Measurements from ENCODE around the gene GOLGA6L10.
"Not testable (repeated sequence)": the region's sequence is repeated elsewhere in the genome, so short reads cannot be mapped to it uniquely, and the experiment has no call there.

GOLGA6L10 gene

DNA sequence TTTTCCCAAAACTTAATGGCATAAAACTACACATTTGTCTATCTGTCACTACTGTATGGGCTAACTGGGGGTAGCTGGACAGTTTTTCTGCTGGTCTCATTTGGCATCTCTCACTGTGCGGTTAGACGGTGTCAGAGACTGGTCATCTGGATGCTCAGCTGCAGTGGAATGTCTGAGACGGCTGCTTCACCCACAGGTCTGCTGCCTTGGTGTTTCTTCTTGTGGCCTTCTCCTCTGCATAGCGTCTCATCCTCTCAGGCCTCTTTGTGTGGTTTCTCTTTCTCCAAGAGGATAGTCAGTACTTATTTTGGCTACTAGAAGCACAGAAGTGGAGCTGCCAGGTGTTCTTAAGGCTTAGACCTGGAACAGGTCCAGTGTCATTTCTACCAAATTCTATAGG, 44.4 kb upstream of the GOLGA6L10 start:
- Histone ChIP-seq H3K9me3 (ENCODE audit: insufficient read depth, low read length, severe bottlenecking) (no peaks in the 10 kb centered on the region), H3K4me3 (ENCODE audit: low read depth in 1 of 2, low read length in 2 of 2) (no peak overlapping the region), H3K79me2 (ENCODE audit: insufficient read depth, low read length) (no peaks in the 10 kb centered on the region), H2AFZ (ENCODE audit: low read depth, low read length) (no peak overlapping the region), H3K4me2 (ENCODE audit: insufficient read depth, low read length) (no peak overlapping the region), H3K27ac (ENCODE audit: low read length) (no peak overlapping the region), H4K20me1 (ENCODE audit: insufficient read depth, low read length) (no peaks in the 10 kb centered on the region), H3K9ac (ENCODE audit: low read depth, low read length) (no peak overlapping the region), H3K4me1 (ENCODE audit: insufficient read depth, low read length) (no peaks in the 10 kb centered on the region), H3K27me3 (ENCODE audit: insufficient read depth, low read length, poor library complexity) (no peaks in the 10 kb centered on the region), H3K36me3 (ENCODE audit: insufficient read depth, low read length) (no peaks in the 10 kb centered on the region)
- DNase-seq (no peak), ATAC-seq (ENCODE audit: insufficient read depth, low read depth) (no peak)
- TF ChIP-seq, protein P1, sequence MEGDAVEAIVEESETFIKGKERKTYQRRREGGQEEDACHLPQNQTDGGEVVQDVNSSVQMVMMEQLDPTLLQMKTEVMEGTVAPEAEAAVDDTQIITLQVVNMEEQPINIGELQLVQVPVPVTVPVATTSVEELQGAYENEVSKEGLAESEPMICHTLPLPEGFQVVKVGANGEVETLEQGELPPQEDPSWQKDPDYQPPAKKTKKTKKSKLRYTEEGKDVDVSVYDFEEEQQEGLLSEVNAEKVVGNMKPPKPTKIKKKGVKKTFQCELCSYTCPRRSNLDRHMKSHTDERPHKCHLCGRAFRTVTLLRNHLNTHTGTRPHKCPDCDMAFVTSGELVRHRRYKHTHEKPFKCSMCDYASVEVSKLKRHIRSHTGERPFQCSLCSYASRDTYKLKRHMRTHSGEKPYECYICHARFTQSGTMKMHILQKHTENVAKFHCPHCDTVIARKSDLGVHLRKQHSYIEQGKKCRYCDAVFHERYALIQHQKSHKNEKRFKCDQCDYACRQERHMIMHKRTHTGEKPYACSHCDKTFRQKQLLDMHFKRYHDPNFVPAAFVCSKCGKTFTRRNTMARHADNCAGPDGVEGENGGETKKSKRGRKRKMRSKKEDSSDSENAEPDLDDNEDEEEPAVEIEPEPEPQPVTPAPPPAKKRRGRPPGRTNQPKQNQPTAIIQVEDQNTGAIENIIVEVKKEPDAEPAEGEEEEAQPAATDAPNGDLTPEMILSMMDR (IDR thresholded peaks at IDR 0.05; ENCODE audit: borderline replicate concordance, extremely low read depth, low read length, poor library complexity, severe bottlenecking) = no peak
- no peak for TF ChIP-seq EZH2 (IDR thresholded peaks at IDR 0.05; ENCODE audit: borderline replicate concordance, low read depth, low read length, severe bottlenecking)

DNA sequence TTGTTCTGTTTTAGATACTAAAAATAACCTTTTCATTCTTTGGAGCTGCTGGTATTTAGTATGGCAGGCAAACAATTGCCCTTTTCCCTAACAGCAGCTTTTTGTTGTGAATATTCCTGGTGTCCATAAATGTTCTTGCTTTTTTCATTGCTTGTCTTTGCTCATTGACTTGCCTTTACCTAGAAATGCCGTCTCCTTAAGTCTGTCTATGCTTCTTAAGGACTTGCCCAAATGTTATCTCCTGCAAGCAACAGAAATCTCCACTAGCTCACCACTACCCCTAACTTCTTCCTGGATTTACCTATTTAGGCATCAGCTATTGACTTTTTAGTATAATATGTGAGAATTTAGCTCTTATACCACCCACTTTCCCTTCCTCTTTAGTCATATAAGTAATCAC, 42.8 kb upstream of the GOLGA6L10 start:
- ATAC-seq (ENCODE audit: insufficient read depth, low read depth); H3K9me3 ChIP-seq (ENCODE audit: insufficient read depth, low read length, severe bottlenecking); DNase-seq; H3K9ac ChIP-seq (ENCODE audit: low read depth, low read length); H2AFZ ChIP-seq (ENCODE audit: low read depth, low read length); H3K4me2 ChIP-seq (ENCODE audit: insufficient read depth, low read length); H3K27ac ChIP-seq (ENCODE audit: low read length); H3K27me3 ChIP-seq (ENCODE audit: insufficient read depth, low read length, poor library complexity); H3K36me3 ChIP-seq (ENCODE audit: insufficient read depth, low read length); H3K4me3 ChIP-seq (ENCODE audit: low read depth in 1 of 2, low read length in 2 of 2); H4K20me1 ChIP-seq (ENCODE audit: insufficient read depth, low read length); H3K79me2 ChIP-seq (ENCODE audit: insufficient read depth, low read length); H3K4me1 ChIP-seq (ENCODE audit: insufficient read depth, low read length): not testable (repeated sequence)

DNA sequence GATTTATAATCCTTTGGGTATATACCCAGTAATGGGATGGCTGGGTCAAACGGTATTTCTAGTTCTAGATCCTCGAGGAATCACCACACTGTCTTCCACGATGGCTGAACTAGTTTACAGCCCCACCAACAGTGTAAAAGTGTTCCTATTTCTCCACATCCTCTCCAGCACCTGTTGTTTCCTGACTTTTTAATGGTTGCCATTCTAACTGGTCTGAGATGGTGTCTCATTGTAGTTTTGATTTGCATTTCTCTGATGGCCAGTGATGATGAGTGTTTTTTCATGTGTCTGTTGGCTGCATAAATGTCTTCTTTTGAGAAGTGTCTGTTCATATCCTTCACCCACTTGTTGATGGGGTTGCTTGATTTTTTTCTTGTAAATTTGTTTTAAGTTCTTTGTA, 40.9 kb upstream of the GOLGA6L10 start:
- H4K20me1 ChIP-seq (ENCODE audit: insufficient read depth, low read length); H2AFZ ChIP-seq (ENCODE audit: low read depth, low read length); H3K4me1 ChIP-seq (ENCODE audit: insufficient read depth, low read length); H3K36me3 ChIP-seq (ENCODE audit: insufficient read depth, low read length); H3K27me3 ChIP-seq (ENCODE audit: insufficient read depth, low read length, poor library complexity); ATAC-seq (ENCODE audit: insufficient read depth, low read depth); H3K27ac ChIP-seq (ENCODE audit: low read length); H3K79me2 ChIP-seq (ENCODE audit: insufficient read depth, low read length); H3K9me3 ChIP-seq (ENCODE audit: insufficient read depth, low read length, severe bottlenecking); H3K4me2 ChIP-seq (ENCODE audit: insufficient read depth, low read length); H3K4me3 ChIP-seq (ENCODE audit: low read depth in 1 of 2, low read length in 2 of 2); DNase-seq; H3K9ac ChIP-seq (ENCODE audit: low read depth, low read length): not testable (repeated sequence)

DNA sequence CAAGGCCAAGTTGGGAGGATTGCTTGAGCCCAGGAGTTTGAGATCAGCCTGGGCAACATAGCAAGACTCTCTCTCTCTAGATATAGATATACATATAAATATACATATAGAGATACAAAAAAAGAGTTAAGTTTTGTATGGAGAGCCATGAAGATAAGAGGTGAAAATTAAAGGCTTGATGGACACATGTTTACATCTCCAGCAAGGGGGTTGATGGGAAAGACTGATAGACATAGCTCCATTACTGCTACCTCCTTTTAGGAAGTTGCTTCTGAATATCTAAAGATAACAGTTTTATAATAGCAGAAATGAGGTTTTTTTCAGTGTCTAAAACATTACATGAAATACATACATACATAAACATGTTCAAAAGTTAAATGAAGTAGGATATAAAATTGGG, 37.9 kb upstream of the GOLGA6L10 start:
- H3K27ac ChIP-seq (ENCODE audit: low read length); H3K4me1 ChIP-seq (ENCODE audit: insufficient read depth, low read length); DNase-seq; H3K9me3 ChIP-seq (ENCODE audit: insufficient read depth, low read length, severe bottlenecking); H3K79me2 ChIP-seq (ENCODE audit: insufficient read depth, low read length); H3K36me3 ChIP-seq (ENCODE audit: insufficient read depth, low read length); H4K20me1 ChIP-seq (ENCODE audit: insufficient read depth, low read length); H2AFZ ChIP-seq (ENCODE audit: low read depth, low read length); ATAC-seq (ENCODE audit: insufficient read depth, low read depth); H3K4me2 ChIP-seq (ENCODE audit: insufficient read depth, low read length); H3K27me3 ChIP-seq (ENCODE audit: insufficient read depth, low read length, poor library complexity); H3K9ac ChIP-seq (ENCODE audit: low read depth, low read length); H3K4me3 ChIP-seq (ENCODE audit: low read depth in 1 of 2, low read length in 2 of 2): not testable (repeated sequence)

DNA sequence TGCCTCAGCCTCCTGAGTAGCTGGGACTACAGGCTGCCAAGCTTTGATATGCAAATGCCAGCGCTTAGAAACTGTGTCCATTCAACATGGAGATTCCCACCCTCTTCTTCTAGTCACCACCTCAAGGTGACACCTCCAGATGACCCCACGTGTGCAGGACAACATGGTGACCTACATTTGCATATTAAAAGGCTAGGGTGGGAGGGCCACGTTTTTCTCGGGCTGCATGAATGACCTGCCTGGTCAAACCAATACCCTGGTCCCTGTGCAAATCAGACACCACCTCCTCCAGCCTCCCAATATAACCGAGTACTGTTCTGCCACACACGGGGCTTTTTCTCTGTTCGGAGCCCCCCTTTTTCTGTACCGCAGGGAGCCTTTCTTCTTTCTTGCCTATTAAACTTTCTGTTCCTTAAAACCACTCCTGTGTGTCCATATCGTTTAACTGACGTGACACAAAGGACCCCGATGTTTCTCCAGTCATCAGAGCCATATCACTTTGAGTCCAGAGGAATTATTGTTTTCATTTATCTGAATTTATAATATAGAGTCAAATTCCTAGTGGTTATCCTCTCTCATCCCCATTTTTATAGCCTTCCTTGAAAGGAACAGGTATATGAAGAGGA, 32.2 kb upstream of the GOLGA6L10 start:
- ATAC-seq (ENCODE audit: insufficient read depth, low read depth); H4K20me1 ChIP-seq (ENCODE audit: insufficient read depth, low read length); H3K9ac ChIP-seq (ENCODE audit: low read depth, low read length); H3K79me2 ChIP-seq (ENCODE audit: insufficient read depth, low read length); H2AFZ ChIP-seq (ENCODE audit: low read depth, low read length); H3K4me1 ChIP-seq (ENCODE audit: insufficient read depth, low read length); DNase-seq; H3K27ac ChIP-seq (ENCODE audit: low read length); H3K27me3 ChIP-seq (ENCODE audit: insufficient read depth, low read length, poor library complexity); H3K4me2 ChIP-seq (ENCODE audit: insufficient read depth, low read length); H3K36me3 ChIP-seq (ENCODE audit: insufficient read depth, low read length); H3K4me3 ChIP-seq (ENCODE audit: low read depth in 1 of 2, low read length in 2 of 2); H3K9me3 ChIP-seq (ENCODE audit: insufficient read depth, low read length, severe bottlenecking): not testable (repeated sequence)

All from DND-41 (cell line).